Activated CD4-positive, alpha-beta T cell treated with anti-CD3 and anti-CD28 coated beads for 48 hours (primary cell): ENCODE measurements around the gene PICALM.
"Not testable (repeated sequence)": the region's sequence is repeated elsewhere in the genome, so short reads cannot be mapped to it uniquely, and the experiment has no call there.

ENCODE experiments used
- DNase-seq: peaks from one replicate; pipeline ENCODE4 v3.0.0-alpha.2; 2020

PICALM gene

GRCh38 chr11:85934596-85935169 is 134.2 kb downstream of the PICALM start:
- no peak for DNase-seq

- DNase-seq, result no peak
Observed at GRCh38 chr11:85930879-85931366, 138.0 kb downstream of the PICALM start.

- DNase-seq, result not testable (repeated sequence)
Observed at GRCh38 chr11:85926653-85927214, 142.2 kb downstream of the PICALM start.

- DNase-seq, result no peak
Observed at GRCh38 chr11:85923455-85923854, 145.4 kb downstream of the PICALM start.

GRCh38 chr11:85922367-85922766 is 146.5 kb downstream of the PICALM start:
- DNase-seq, result no peak

- no peak for DNase-seq
Observed at GRCh38 chr11:85918910-85919794, 149.7 kb downstream of the PICALM start.

- DNase-seq, result no peak
Observed at GRCh38 chr11:85914425-85914824, 154.5 kb downstream of the PICALM start.

GRCh38 chr11:85913513-85913912 is 155.4 kb downstream of the PICALM start:
- no peak for DNase-seq

- no peak for DNase-seq
Observed at GRCh38 chr11:85912414-85912813, 156.5 kb downstream of the PICALM start.
